Stimulated activated CD8-positive, alpha-beta memory T cell treated with anti-CD3 and anti-CD28 coated beads, Interleukin-7, amount 100 ng/mL, for 48 hours (primary cell): ENCODE results near the gene DHX57.

Experiments
- DNase-seq, 2 donors: peaks; one replicate each; pipeline ENCODE4 v3.0.0-alpha.2; 2020; ENCODE audit warnings: low read depth in 1 of 2; ENCODE audit errors: extremely low read depth in 1 of 2

The DHX57 gene

GRCh38 chr2:38754506-38754905, 121.2 kb downstream of the DHX57 start:
- no peak for DNase-seq

- DNase-seq, result no peak
Observed at GRCh38 chr2:38754049-38754448, 121.7 kb downstream of the DHX57 start.

- peak in 1 of 2 donors; percentile 25 for DNase-seq
Observed at GRCh38 chr2:38751596-38752410, 123.9 kb downstream of the DHX57 start.

DNA sequence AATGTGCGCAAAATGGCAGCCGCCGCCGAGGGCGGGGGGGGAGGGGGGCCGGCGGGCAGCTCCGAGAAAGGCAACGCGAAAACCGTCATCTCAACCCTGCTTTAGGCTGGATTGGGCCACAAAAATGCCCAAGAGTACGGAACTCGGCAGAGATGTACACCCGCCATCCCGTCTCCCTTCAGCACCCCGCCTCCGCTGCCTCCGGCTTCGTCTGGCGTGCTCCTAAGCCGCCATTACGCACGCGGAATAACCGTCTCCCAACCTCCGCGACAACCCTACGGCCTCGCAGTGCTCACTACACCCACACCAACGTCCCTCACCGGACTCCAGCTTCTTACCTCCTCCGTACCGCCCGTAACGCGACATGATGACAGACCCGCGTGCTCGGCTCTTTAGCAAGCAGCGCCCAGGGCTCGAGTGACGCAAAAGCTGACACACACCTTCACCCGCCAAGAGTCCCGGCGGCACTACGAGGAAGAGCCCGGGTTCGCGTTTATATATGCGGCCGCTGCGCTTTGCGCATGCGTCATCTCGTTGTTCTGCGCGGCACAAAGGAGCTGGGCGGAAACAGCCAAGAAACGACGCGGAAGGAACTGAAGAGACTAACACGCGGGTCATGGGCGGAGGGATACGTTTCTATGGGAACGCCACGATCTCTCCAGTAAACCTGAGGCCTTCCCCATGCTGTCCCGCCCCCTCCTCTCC, 124.7 kb downstream of the DHX57 start, which contains the start of gene SRSF7:
Gene SRSF7 (minus strand): TSS at position 471 of the 705 bp plus-strand sequence. CDS start 105 bp downstream, at position 366.
- peak; percentile 90 to 93 for DNase-seq

- peak; percentile 12 to 40 for DNase-seq
Observed at GRCh38 chr2:38750011-38750890, 125.5 kb downstream of the DHX57 start.

GRCh38 chr2:38748943-38749804, 126.6 kb downstream of the DHX57 start:
- no peak for DNase-seq

GRCh38 chr2:38748391-38748790, 127.3 kb downstream of the DHX57 start:
- no peak for DNase-seq

DNA sequence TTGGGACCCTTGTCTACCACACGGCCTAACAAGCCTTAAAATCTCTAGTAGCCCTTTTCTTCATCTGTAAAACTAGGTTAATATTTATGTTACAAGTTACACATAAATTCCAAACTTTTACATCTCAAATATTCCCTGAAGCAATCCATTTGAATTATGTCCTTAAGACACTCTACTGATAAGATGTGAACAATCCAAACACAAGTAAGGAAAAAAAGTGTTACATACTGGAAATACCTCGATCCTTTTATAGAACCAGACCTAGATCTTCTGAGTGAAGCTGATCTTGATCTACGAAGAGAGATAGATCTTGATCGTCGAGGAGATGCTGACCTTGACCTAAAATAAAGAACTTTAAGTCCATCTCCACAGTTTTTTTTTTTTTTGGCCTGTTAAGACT, 127.9 kb downstream of the DHX57 start:
- DNase-seq, result no peak
